ENCODE results near the gene RAI14.
A peak's percentile ranks its signal among the peaks of the same experiment; 100 is the strongest.

Gene RAI14

GRCh38 chr5:34656001-34656699 lies at the start of gene RAI14:
RAI14 (plus strand) TSS chr5:34656328; CDS start chr5:34686920, 30,592 bp downstream.
- peak; percentile 81 for DNase-seq

GRCh38 chr5:34608368-34608767 lies 47.8 kb upstream of the RAI14 start:
- no peak for DNase-seq

GRCh38 chr5:34608859-34609648 lies 47.1 kb upstream of the RAI14 start:
- DNase-seq: no peak

GRCh38 chr5:34609951-34610441 lies 46.1 kb upstream of the RAI14 start:
- no peak for DNase-seq

- DNase-seq: no peak
Observed at GRCh38 chr5:34610546-34610945, 45.6 kb upstream of the RAI14 start.

- DNase-seq: no peak
Observed at GRCh38 chr5:34611464-34612415, 44.4 kb upstream of the RAI14 start.

GRCh38 chr5:34616651-34617050 lies 39.5 kb upstream of the RAI14 start:
- DNase-seq: no peak

- DNase-seq: no peak
Observed at GRCh38 chr5:34618371-34619065, 37.6 kb upstream of the RAI14 start.

- no peak for DNase-seq
Observed at GRCh38 chr5:34620185-34620584, 35.9 kb upstream of the RAI14 start.

- DNase-seq: no peak
Observed at GRCh38 chr5:34621277-34622097, 34.6 kb upstream of the RAI14 start.

GRCh38 chr5:34622098-34622400 lies 34.1 kb upstream of the RAI14 start:
- no peak for DNase-seq

- no peak for DNase-seq
Observed at GRCh38 chr5:34624691-34625090, 31.4 kb upstream of the RAI14 start.

GRCh38 chr5:34625246-34625645 lies 30.9 kb upstream of the RAI14 start:
- no peak for DNase-seq

GRCh38 chr5:34626036-34626435 lies 30.1 kb upstream of the RAI14 start:
- no peak for DNase-seq

GRCh38 chr5:34626751-34627150 lies 29.4 kb upstream of the RAI14 start:
- no peak for DNase-seq

GRCh38 chr5:34627794-34628193 lies 28.3 kb upstream of the RAI14 start:
- DNase-seq: no peak

- no peak for DNase-seq
Observed at GRCh38 chr5:34628373-34628772, 27.8 kb upstream of the RAI14 start.

GRCh38 chr5:34630596-34630995 lies 25.5 kb upstream of the RAI14 start:
- DNase-seq: no peak

- DNase-seq: no peak
Observed at GRCh38 chr5:34632807-34633422, 23.2 kb upstream of the RAI14 start.

GRCh38 chr5:34639852-34640626 lies 16.1 kb upstream of the RAI14 start:
- no peak for DNase-seq

All from midbrain (tissue), 1 donor.